T-helper 2 cell treated with Interferon-gamma antibody and Interleukin-4, amounts not matched to agents 5 μg/mL and 100 μg/mL, for 36 hours (primary cell): Measurements from ENCODE around the gene PHPT1.
"Not testable (repeated sequence)": the region's sequence is repeated elsewhere in the genome, so short reads cannot be mapped to it uniquely, and the experiment has no call there.

Source experiments
- DNase-seq: peaks from one replicate; pipeline ENCODE4 v3.0.0; 2021; ENCODE audit warnings: low spot score
- H3K27ac Mint-ChIP-seq: one replicate; pipeline ENCODE4 v1.8.0; 2021; ENCODE audit warnings: mild to moderate bottlenecking, mixed read lengths
- H3K27me3 Mint-ChIP-seq: one replicate; pipeline ENCODE4 v1.8.0; 2021; ENCODE audit warnings: low read depth, mixed read lengths
- H3K36me3 Mint-ChIP-seq: one replicate; pipeline ENCODE4 v1.8.0; 2021; ENCODE audit warnings: low read depth, mixed read lengths
- H3K4me1 Mint-ChIP-seq: one replicate; pipeline ENCODE4 v1.8.0; 2021; ENCODE audit warnings: low read depth, mixed read lengths
- H3K4me3 Mint-ChIP-seq: one replicate; pipeline ENCODE4 v1.8.0; 2022; ENCODE audit warnings: mild to moderate bottlenecking, moderate library complexity, mixed read lengths
- H3K9me3 Mint-ChIP-seq: one replicate; pipeline ENCODE4 v1.8.0; 2021; ENCODE audit warnings: mixed read lengths

Gene PHPT1

GRCh38 chr9:136863623-136864273 is 14.5 kb downstream of the PHPT1 start:
- Mint-ChIP-seq H3K4me1 (peaks cover 13% of the 10 kb centered on the region), H3K36me3 (peaks cover 18% of the 10 kb centered on the region), H3K4me3 (no peak overlapping the region), H3K9me3 (no peaks in the 10 kb centered on the region), H3K27me3 (no peaks in the 10 kb centered on the region), H3K27ac (peak overlapping the region; percentile 55)
- no peak for DNase-seq

- no peak for DNase-seq
- peak overlapping the region; percentile 89 for H3K4me3 Mint-ChIP-seq
- H3K36me3 Mint-ChIP-seq: peaks cover 19% of the 10 kb centered on the region
- no peaks in the 10 kb centered on the region for H3K9me3 Mint-ChIP-seq
- H3K27me3 Mint-ChIP-seq: no peaks in the 10 kb centered on the region
- peaks cover 13% of the 10 kb centered on the region for H3K4me1 Mint-ChIP-seq
- peak overlapping the region; percentile 89 for H3K27ac Mint-ChIP-seq
Observed at GRCh38 chr9:136865041-136865767, 16.0 kb downstream of the PHPT1 start.

- peak overlapping the region; percentile 89 for H3K4me3 Mint-ChIP-seq
- peaks cover 13% of the 10 kb centered on the region for H3K4me1 Mint-ChIP-seq
- no peak for DNase-seq
- peak overlapping the region; percentile 89 for H3K27ac Mint-ChIP-seq
- H3K9me3 Mint-ChIP-seq: no peaks in the 10 kb centered on the region
- H3K36me3 Mint-ChIP-seq: peaks cover 19% of the 10 kb centered on the region
- H3K27me3 Mint-ChIP-seq: no peaks in the 10 kb centered on the region
Observed at GRCh38 chr9:136865768-136866103, 16.5 kb downstream of the PHPT1 start.

- not testable (repeated sequence) for DNase-seq, H3K27me3 Mint-ChIP-seq, H3K9me3 Mint-ChIP-seq
- H3K27ac Mint-ChIP-seq: peak overlapping the region; percentile 20
- H3K4me3 Mint-ChIP-seq: peak overlapping the region; percentile 75
- H3K4me1 Mint-ChIP-seq: peaks cover 13% of the 10 kb centered on the region
- H3K36me3 Mint-ChIP-seq: peaks cover 17% of the 10 kb centered on the region
Observed at GRCh38 chr9:136866898-136867421, 17.8 kb downstream of the PHPT1 start.

- peak overlapping the region; percentile 75 for H3K4me3 Mint-ChIP-seq
- H3K9me3 Mint-ChIP-seq: peaks cover 5% of the 10 kb centered on the region
- no peak overlapping the region for H3K27ac Mint-ChIP-seq
- no peaks in the 10 kb centered on the region for H3K27me3 Mint-ChIP-seq
- peaks cover 13% of the 10 kb centered on the region for H3K4me1 Mint-ChIP-seq
- H3K36me3 Mint-ChIP-seq: peaks cover 12% of the 10 kb centered on the region
- no peak for DNase-seq
Observed at GRCh38 chr9:136867480-136867879, 18.3 kb downstream of the PHPT1 start.

- peaks cover 9% of the 10 kb centered on the region for H3K9me3 Mint-ChIP-seq
- DNase-seq: no peak
- H3K36me3 Mint-ChIP-seq: peaks cover 12% of the 10 kb centered on the region
- H3K27me3 Mint-ChIP-seq: no peaks in the 10 kb centered on the region
- peak overlapping the region; percentile 75 for H3K4me3 Mint-ChIP-seq
- no peak overlapping the region for H3K27ac Mint-ChIP-seq
- peaks cover 13% of the 10 kb centered on the region for H3K4me1 Mint-ChIP-seq
Observed at GRCh38 chr9:136867917-136868316, 18.7 kb downstream of the PHPT1 start.

GRCh38 chr9:136868644-136869043 is 19.4 kb downstream of the PHPT1 start:
- H3K27ac Mint-ChIP-seq: no peak overlapping the region
- no peaks in the 10 kb centered on the region for H3K27me3 Mint-ChIP-seq
- H3K9me3 Mint-ChIP-seq: peaks cover 9% of the 10 kb centered on the region
- no peak for DNase-seq
- peaks cover 13% of the 10 kb centered on the region for H3K4me1 Mint-ChIP-seq
- H3K36me3 Mint-ChIP-seq: peaks cover 6% of the 10 kb centered on the region
- H3K4me3 Mint-ChIP-seq: peak overlapping the region; percentile 29

GRCh38 chr9:136869611-136870010 is 20.4 kb downstream of the PHPT1 start:
- not testable (repeated sequence) for H3K4me1 Mint-ChIP-seq, H3K27me3 Mint-ChIP-seq, H3K27ac Mint-ChIP-seq, H3K4me3 Mint-ChIP-seq, H3K36me3 Mint-ChIP-seq, H3K9me3 Mint-ChIP-seq, DNase-seq

GRCh38 chr9:136875155-136875554 is 25.9 kb downstream of the PHPT1 start:
- no peak overlapping the region for H3K27ac Mint-ChIP-seq
- no peaks in the 10 kb centered on the region for H3K27me3 Mint-ChIP-seq
- peaks cover 9% of the 10 kb centered on the region for H3K9me3 Mint-ChIP-seq
- no peak for DNase-seq
- peaks cover under 1% of the 10 kb centered on the region for H3K4me1 Mint-ChIP-seq
- no peak overlapping the region for H3K4me3 Mint-ChIP-seq
- no peaks in the 10 kb centered on the region for H3K36me3 Mint-ChIP-seq

GRCh38 chr9:136876476-136876875 is 27.3 kb downstream of the PHPT1 start:
- no peak overlapping the region for H3K27ac Mint-ChIP-seq
- peaks cover 7% of the 10 kb centered on the region for H3K4me1 Mint-ChIP-seq
- H3K9me3 Mint-ChIP-seq: peaks cover 7% of the 10 kb centered on the region
- no peak for DNase-seq
- H3K27me3 Mint-ChIP-seq: no peaks in the 10 kb centered on the region
- H3K36me3 Mint-ChIP-seq: no peaks in the 10 kb centered on the region
- no peak overlapping the region for H3K4me3 Mint-ChIP-seq

- Mint-ChIP-seq H3K9me3 (no peaks in the 10 kb centered on the region), H3K36me3 (peaks cover 6% of the 10 kb centered on the region), H3K4me1 (peaks cover 32% of the 10 kb centered on the region), H3K27ac (peak overlapping the region; percentile 71), H3K4me3 (no peak overlapping the region), H3K27me3 (no peaks in the 10 kb centered on the region)
- no peak for DNase-seq
Observed at GRCh38 chr9:136880651-136881050, 31.4 kb downstream of the PHPT1 start.

- DNase-seq: peak; percentile 73
- Mint-ChIP-seq H3K27ac (peak overlapping the region; percentile 90), H3K4me3 (peak overlapping the region; percentile 80), H3K4me1 (peaks cover 32% of the 10 kb centered on the region), H3K36me3 (peaks cover 6% of the 10 kb centered on the region), H3K9me3 (no peaks in the 10 kb centered on the region), H3K27me3 (no peaks in the 10 kb centered on the region)
Observed at GRCh38 chr9:136881691-136882108, 32.5 kb downstream of the PHPT1 start.

- Mint-ChIP-seq H3K9me3 (no peaks in the 10 kb centered on the region), H3K27me3 (no peaks in the 10 kb centered on the region), H3K4me3 (peak overlapping the region; percentile 80), H3K4me1 (peaks cover 35% of the 10 kb centered on the region), H3K27ac (peak overlapping the region; percentile 90), H3K36me3 (peaks cover 8% of the 10 kb centered on the region)
- peak; percentile 94 for DNase-seq
Observed at GRCh38 chr9:136882109-136882946, 33.1 kb downstream of the PHPT1 start.

GRCh38 chr9:136882947-136883283 is 33.7 kb downstream of the PHPT1 start:
- Mint-ChIP-seq H3K4me3 (peak overlapping the region; percentile 80), H3K4me1 (peaks cover 39% of the 10 kb centered on the region), H3K27ac (peak overlapping the region; percentile 90)
- not testable (repeated sequence) for H3K9me3 Mint-ChIP-seq, H3K27me3 Mint-ChIP-seq, H3K36me3 Mint-ChIP-seq, DNase-seq
